H1 (cell line): ENCODE data around the gene CHD2. TPM values are rescaled to one million over a fixed set of nuclear protein-coding genes. Genes with fewer than 3 reads are reported as not detected.

Experiments used
- CTCF ChIA-PET: fragments of 300-600 bp; sonication (Branson Sonifier 250); formaldehyde crosslinking; loops from one replicate; lab custom pipeline; 2021; ENCODE audit not compliant: partially characterized antibody; lab: Charles Lee
- POLR2A ChIA-PET: fragments of 300-600 bp; sonication (Branson Sonifier 250); formaldehyde crosslinking; loops from one replicate; lab custom pipeline; 2021; ENCODE audit warnings: inconsistent platforms; ENCODE audit not compliant: partially characterized antibody; lab: Charles Lee
- DNase-seq, 2 experiments: peaks; one replicate each; pipeline versions ENCODE4 v3.0.0 to v3.0.0-alpha.2; 2010 to 2022; ENCODE audit warnings: low spot score in 2 of 2, low read depth in 1 of 2, mixed read lengths in 1 of 2
- FAIRE-seq: peaks from 2 replicates; lab custom pipeline; 2011; peaks lifted over from hg19 to GRCh38; lab: Jason Lieb, UNC
- H2AFZ ChIP-seq: 2 replicates; pipeline ENCODE4 v1.8.1; 2012; ENCODE audit warnings: low read length, inconsistent platforms
- H2AK5ac ChIP-seq: 2 replicates; pipeline ENCODE4 v1.6.1; 2013; ENCODE audit warnings: low read depth, low read length
- H2BK120ac ChIP-seq: replicated peaks from 2 replicates; pipeline ENCODE3; 2013; ENCODE audit warnings: low read depth, low read length, inconsistent platforms
- H2BK12ac ChIP-seq: 2 replicates; pipeline ENCODE4 v1.6.1; 2013; ENCODE audit warnings: low read depth, low read length
- H2BK15ac ChIP-seq: 2 replicates; pipeline ENCODE4 v1.6.1; 2013; ENCODE audit warnings: low read length
- H2BK20ac ChIP-seq: 2 replicates; pipeline ENCODE4 v1.6.1; 2013; ENCODE audit warnings: low read length
- H2BK5ac ChIP-seq: 2 replicates; pipeline ENCODE4 v1.6.1; 2013; ENCODE audit warnings: low read depth, low read length
- H3K14ac ChIP-seq: 2 replicates; pipeline ENCODE4 v1.6.1; 2013; ENCODE audit warnings: inconsistent platforms; ENCODE audit not compliant: insufficient read length
- H3K18ac ChIP-seq: 2 replicates; pipeline ENCODE4 v1.6.1; 2013; ENCODE audit warnings: low read length; ENCODE audit errors: extremely low read depth
- H3K23ac ChIP-seq: 2 replicates; pipeline ENCODE4 v1.6.1; 2013; ENCODE audit warnings: inconsistent platforms; ENCODE audit not compliant: insufficient read length
- H3K23me2 ChIP-seq: 2 replicates; pipeline ENCODE4 v1.6.1; 2013; ENCODE audit warnings: low read depth, low read length
- H3K27ac ChIP-seq: 2 replicates; pipeline ENCODE4 v1.6.1; 2011; ENCODE audit warnings: low read depth, low read length, inconsistent platforms
- H3K27me3 ChIP-seq, 4 experiments: replicated peaks in 1 of 4; 1 replicate in 1 of 4; 2 replicates in 3 of 4; pipeline versions ENCODE4 v1.6.1 to v1.8.1; 2011 to 2013; ENCODE audit warnings: low read length in 3 of 4, mild to moderate bottlenecking in 3 of 4, inconsistent platforms in 2 of 4, mixed read lengths in 2 of 4, moderate library complexity in 1 of 4; ENCODE audit not compliant: control insufficient read depth in 3 of 4, insufficient read depth in 3 of 4; ENCODE audit errors: extremely low read depth in 1 of 4
- H3K36me3 ChIP-seq, 4 experiments: 2 replicates each; pipeline versions ENCODE4 v1.6.1 to v1.8.1; 2011 to 2013; ENCODE audit warnings: mild to moderate bottlenecking in 4 of 4, low read length in 3 of 4, moderate library complexity in 2 of 4, control low read depth in 1 of 4, inconsistent platforms in 1 of 4; ENCODE audit not compliant: insufficient read depth in 4 of 4, control insufficient read depth in 2 of 4
- H3K4ac ChIP-seq: replicated peaks from 2 replicates; pipeline ENCODE3; 2013; ENCODE audit warnings: low read length, low read depth, mixed read lengths, inconsistent platforms; ENCODE audit not compliant: insufficient read length
- H3K4me1 ChIP-seq, 4 experiments: replicated peaks in 1 of 4; 1 replicate in 1 of 4; 2 replicates in 3 of 4; pipeline versions ENCODE4 v1.6.1 to v1.8.1; 2011 to 2013; ENCODE audit warnings: low read length in 3 of 4, inconsistent platforms in 2 of 4, mixed read lengths in 1 of 4; ENCODE audit not compliant: insufficient read depth in 4 of 4, control insufficient read depth in 3 of 4
- H3K4me2 ChIP-seq, 2 experiments: 2 replicates each; pipeline versions ENCODE4 v1.6.1 to v1.8.1; 2011 to 2013; ENCODE audit warnings: low read depth in 2 of 2, low read length in 2 of 2, control low read depth in 1 of 2, inconsistent platforms in 1 of 2, mild to moderate bottlenecking in 1 of 2; ENCODE audit not compliant: insufficient read depth in 1 of 2
- H3K4me3 ChIP-seq, 4 experiments: fragments of 200-600, 300-600 bp in 1 of 4; sonication (generic), shearing (Covaris generic), sonication (Bioruptor Twin) in 1 of 4; 2 replicates each; pipeline versions ENCODE4 v1.5.1 to v1.8.1; 2011 to 2016; ENCODE audit warnings: low read length in 4 of 4, low read depth in 3 of 4, control low read depth in 2 of 4, inconsistent platforms in 2 of 4, mild to moderate bottlenecking in 2 of 4, mixed read lengths in 1 of 4, moderate library complexity in 1 of 4; ENCODE audit not compliant: insufficient read depth in 2 of 4; ENCODE audit errors: extremely low read depth in 1 of 4
- H3K56ac ChIP-seq: replicated peaks from 2 replicates; pipeline ENCODE3; 2013; ENCODE audit warnings: low read depth, mild to moderate bottlenecking, mixed read lengths, low read length, inconsistent platforms; ENCODE audit not compliant: insufficient read length
- H3K79me1 ChIP-seq: 2 replicates; pipeline ENCODE4 v1.6.1; 2013; ENCODE audit warnings: low read depth, low read length, control low read depth
- H3K79me2 ChIP-seq, 2 experiments: 2 replicates each; pipeline versions ENCODE4 v1.6.1 to v1.8.1; 2012 to 2013; ENCODE audit warnings: low read length in 2 of 2, mild to moderate bottlenecking in 2 of 2, inconsistent platforms in 1 of 2; ENCODE audit not compliant: insufficient read depth in 2 of 2, control insufficient read depth in 1 of 2
- H3K9ac ChIP-seq, 4 experiments: replicated peaks in 1 of 4; 1 replicate in 1 of 4; 2 replicates in 3 of 4; pipeline versions ENCODE4 v1.6.1 to v1.8.1; 2011 to 2013; ENCODE audit warnings: low read depth in 3 of 4, low read length in 3 of 4, control low read depth in 2 of 4, mild to moderate bottlenecking in 2 of 4, moderate library complexity in 2 of 4, inconsistent platforms in 1 of 4; ENCODE audit errors: extremely low read depth in 1 of 4
- H3K9me3 ChIP-seq, 2 experiments: 2 replicates each; pipeline versions ENCODE4 v1.6.1 to v1.8.1; 2012 to 2013; ENCODE audit warnings: mild to moderate bottlenecking in 2 of 2, moderate library complexity in 2 of 2, control low read depth in 1 of 2, inconsistent platforms in 1 of 2, low read depth in 1 of 2, low read length in 1 of 2, mixed read lengths in 1 of 2; ENCODE audit not compliant: insufficient read depth in 2 of 2
- H4K20me1 ChIP-seq, 2 experiments: replicated peaks in 1 of 2; 2 replicates each; pipeline versions ENCODE3 to v1.8.1; 2011 to 2013; ENCODE audit warnings: inconsistent platforms in 2 of 2, low read length in 2 of 2, mild to moderate bottlenecking in 1 of 2; ENCODE audit not compliant: insufficient read depth in 2 of 2, control insufficient read depth in 1 of 2
- H4K5ac ChIP-seq: 2 replicates; pipeline ENCODE4 v1.6.1; 2013; ENCODE audit warnings: low read length, low read depth, mixed read lengths, inconsistent platforms; ENCODE audit not compliant: insufficient read length
- H4K8ac ChIP-seq: 2 replicates; pipeline ENCODE4 v1.8.0; 2013; ENCODE audit warnings: mild to moderate bottlenecking, moderate library complexity, low read length, inconsistent platforms; ENCODE audit not compliant: insufficient read depth; ENCODE audit errors: extremely low read depth
- H4K91ac ChIP-seq: replicated peaks from 2 replicates; pipeline ENCODE3; 2013; ENCODE audit warnings: low read length, mixed read lengths, inconsistent platforms; ENCODE audit not compliant: insufficient read length
- ASH2L ChIP-seq: fragments of 200-600, 300-600 bp; sonication (generic); IDR thresholded peaks from one replicate; pipeline ENCODE4 v1.7.1; 2017; ENCODE audit warnings: low read length
- BACH1 ChIP-seq: IDR thresholded peaks from 2 replicates; pipeline ENCODE4 v1.6.1; 2012; ENCODE audit warnings: low read length, improper control_type of control experiment
- CBX5 ChIP-seq: fragments of 300-800, 300-1000 bp; sonication (generic); IDR thresholded peaks from 2 replicates; pipeline ENCODE4 v1.7.1; 2016; ENCODE audit warnings: antibody characterized with exemption, low read length, low read depth
- CHD2 ChIP-seq: IDR thresholded peaks from 2 replicates; pipeline ENCODE4 v1.6.1; 2012; ENCODE audit warnings: low read length, improper control_type of control experiment
- FOSL1 ChIP-seq: IDR thresholded peaks from 2 replicates; pipeline ENCODE4 v1.6.1; 2011; ENCODE audit warnings: mild to moderate bottlenecking, low read depth, low read length, moderate library complexity; ENCODE audit not compliant: insufficient read depth
- JUN ChIP-seq: IDR thresholded peaks from 2 replicates; pipeline ENCODE4 v1.6.1; 2011; ENCODE audit warnings: low read depth, mild to moderate bottlenecking, improper control_type of control experiment, low read length
- MAFK ChIP-seq: IDR thresholded peaks from 2 replicates; pipeline ENCODE4 v1.6.1; 2012; ENCODE audit warnings: low read depth, mild to moderate bottlenecking, improper control_type of control experiment, low read length
- MAX ChIP-seq: IDR thresholded peaks from 2 replicates; pipeline ENCODE4 v1.6.1; 2012; ENCODE audit warnings: inconsistent platforms
- POLR2A ChIP-seq, 2 experiments: IDR thresholded peaks; 1 replicate in 1 of 2; 2 replicates in 1 of 2; pipeline ENCODE4 v1.6.1; 2011; ENCODE audit warnings: low read depth in 2 of 2, low read length in 2 of 2, mild to moderate bottlenecking in 2 of 2; ENCODE audit errors: control extremely low read depth in 1 of 2
- SIN3A ChIP-seq, 2 experiments: IDR thresholded peaks in 1 of 2; conservative IDR thresholded peaks in 1 of 2; 2 replicates each; pipeline ENCODE4 v1.6.1; 2011 to 2012; ENCODE audit warnings: low read length in 2 of 2, improper control_type of control experiment in 1 of 2, low read depth in 1 of 2, mild to moderate bottlenecking in 1 of 2
- YY1 ChIP-seq: IDR thresholded peaks from 2 replicates; pipeline ENCODE4 v1.6.1; 2011; ENCODE audit warnings: low read depth, mild to moderate bottlenecking, low read length
- WGBS, 2 experiments: shearing (Covaris generic) in 1 of 2; methylation state at CpG; one replicate each; pipeline versions ENCODE4 v1.1.6 to v1.1.7; 2013 to 2015; ENCODE audit warnings: low lambda C conversion rate in 2 of 2, mixed read lengths in 2 of 2, inconsistent platforms in 1 of 2, low coverage in 1 of 2, missing lambda C conversion rate in 1 of 2; ENCODE audit not compliant: insufficient replicate concordance in 2 of 2, insufficient coverage in 1 of 2, insufficient read length in 1 of 2; ENCODE audit errors: extremely low coverage in 1 of 2, missing lambda C conversion rate in 1 of 2; 5-methylcytosine and 5-hydroxymethylcytosine counted together
- polyA plus RNA-seq, 7 experiments: library from polyadenylated mRNA; depleted of rRNA in 3 of 7; stranded (reverse) in 5 of 7; unstranded in 2 of 7; fragments of >200 nt in 5 of 7; fragments of 200-250 nt in 2 of 7; gene quantifications; 1 replicate in 5 of 7; 2 replicates in 1 of 7; 4 replicates in 1 of 7; pipeline versions ENCODE4 v1.2.1 to v1.2.3, GENCODE V29; 2011 to 2013; ENCODE audit warnings: missing spikeins in 2 of 7, mixed read lengths in 2 of 7
- total RNA-seq: library from RNA; stranded (reverse); fragmentation: NEBNext Ultra II Directional; extraction: Animal tissue kit (Norgen Biotek cat#: 25700); gene quantifications from 2 replicates; pipeline ENCODE4 v1.2.1, GENCODE V29; 2021

Gene CHD2
- total and polyA plus RNA-seq, 2 of the 8 experiments (the other 6 are each of a cell fraction or from before 2014, with no cell fraction given) = 28.8 to 70.0 TPM

DNA sequence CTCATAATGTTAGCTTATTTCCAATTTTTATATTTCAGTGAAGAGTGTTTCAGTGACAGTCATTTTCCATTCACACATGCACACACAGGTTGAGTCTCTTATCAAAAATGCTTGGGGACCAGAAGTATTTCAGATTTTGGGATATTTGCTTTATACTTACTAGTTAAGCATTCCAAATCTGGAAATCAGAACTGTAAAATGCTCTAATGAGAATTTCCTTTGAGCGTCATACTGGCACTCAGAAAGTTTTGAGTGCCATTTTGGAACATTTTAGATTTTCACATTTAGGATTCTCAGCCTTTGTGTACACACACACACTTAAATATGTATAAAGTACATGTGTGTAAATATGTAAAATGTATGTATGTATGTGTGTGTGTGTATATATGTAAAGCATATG, 71.0 kb downstream of the CHD2 start:
- no peak overlapping the region for H3K23ac ChIP-seq
- no peak overlapping the region for H4K91ac ChIP-seq
- POLR2A ChIA-PET = no interaction called here
- no peak for DNase-seq
- peaks cover 26 to 83% (median 61%) of the 10 kb centered on the region in 4 experiments for H3K36me3 ChIP-seq
- H3K9me3 ChIP-seq = no peaks in the 10 kb centered on the region
- no peak overlapping the region for H2AK5ac ChIP-seq
- H3K14ac ChIP-seq = no peak overlapping the region
- no peaks in the 10 kb centered on the region for H3K4me1 ChIP-seq
- no peak overlapping the region for H3K27ac ChIP-seq
- TF ChIP-seq YY1 (no peak), POLR2A (IDR thresholded peaks at IDR 0.05; ENCODE audit: control extremely low read depth in 1 of 2, low read depth in 2 of 2, low read length in 2 of 2) (no peak), SIN3A (conservative IDR thresholded peaks at IDR 0.05 in 1 of 2, IDR thresholded peaks at IDR 0.05 in 1 of 2; ENCODE audit: low read depth in 1 of 2, low read length in 2 of 2) (no peak), CBX5 (no peak), FOSL1 (no peak), MAFK (no peak), MAX (no peak), CHD2 (no peak), JUN (no peak), ASH2L (no peak), BACH1 (no peak)
- TF ChIP-seq, all 59 proteins: peak for 0
- no peaks in the 10 kb centered on the region for H3K27me3 ChIP-seq
- no peak overlapping the region for H2BK20ac ChIP-seq
- H3K79me1 ChIP-seq = no peaks in the 10 kb centered on the region
- H4K8ac ChIP-seq = no peak overlapping the region
- H3K79me2 ChIP-seq = 0 out of 4 replicates have a peak, but pooled peaks cover 0 to 3% of the 10 kb centered on the region in 2 experiments
- no peak overlapping the region for H3K4ac ChIP-seq
- H2BK5ac ChIP-seq = no peak overlapping the region
- no peak overlapping the region for H3K4me3 ChIP-seq
- WGBS, 2 experiments = 89% methylated on average over 1 of the region's 1 CpG; no CpG with 5 or more reads in 1 of the 2 experiments
- no peak overlapping the region for H2BK15ac ChIP-seq
- no peak overlapping the region for H3K18ac ChIP-seq
- no peak overlapping the region for H2BK120ac ChIP-seq
- H3K56ac ChIP-seq = no peak overlapping the region
- no peak overlapping the region for H3K4me2 ChIP-seq
- H3K23me2 ChIP-seq = no peaks in the 10 kb centered on the region
- no peak for FAIRE-seq
- CTCF ChIA-PET = interaction anchor here (1.5 kb wide), 1 partner anchor 26 kb away, joined by 3 read pairs; no protein-coding TSS in a partner anchor
- H2BK12ac ChIP-seq = no peak overlapping the region
- no peak overlapping the region for H4K5ac ChIP-seq
- H4K20me1 ChIP-seq = peaks cover 0 to 2% of the 10 kb centered on the region in 2 experiments
- H2AFZ ChIP-seq = no peak overlapping the region
- H3K9ac ChIP-seq = no peak overlapping the region
